OCI-M2 (cell line): ENCODE data around the gene PTPN14.
"Not testable (repeated sequence)": the region's sequence is repeated elsewhere in the genome, so short reads cannot be mapped to it uniquely, and the experiment has no call there.

Experiments
- DNase-seq: peaks from one replicate; lab custom pipeline; 2025; ENCODE audit not compliant: unreplicated experiment; lab: John Stamatoyannopoulos, UW

Gene PTPN14

DNA sequence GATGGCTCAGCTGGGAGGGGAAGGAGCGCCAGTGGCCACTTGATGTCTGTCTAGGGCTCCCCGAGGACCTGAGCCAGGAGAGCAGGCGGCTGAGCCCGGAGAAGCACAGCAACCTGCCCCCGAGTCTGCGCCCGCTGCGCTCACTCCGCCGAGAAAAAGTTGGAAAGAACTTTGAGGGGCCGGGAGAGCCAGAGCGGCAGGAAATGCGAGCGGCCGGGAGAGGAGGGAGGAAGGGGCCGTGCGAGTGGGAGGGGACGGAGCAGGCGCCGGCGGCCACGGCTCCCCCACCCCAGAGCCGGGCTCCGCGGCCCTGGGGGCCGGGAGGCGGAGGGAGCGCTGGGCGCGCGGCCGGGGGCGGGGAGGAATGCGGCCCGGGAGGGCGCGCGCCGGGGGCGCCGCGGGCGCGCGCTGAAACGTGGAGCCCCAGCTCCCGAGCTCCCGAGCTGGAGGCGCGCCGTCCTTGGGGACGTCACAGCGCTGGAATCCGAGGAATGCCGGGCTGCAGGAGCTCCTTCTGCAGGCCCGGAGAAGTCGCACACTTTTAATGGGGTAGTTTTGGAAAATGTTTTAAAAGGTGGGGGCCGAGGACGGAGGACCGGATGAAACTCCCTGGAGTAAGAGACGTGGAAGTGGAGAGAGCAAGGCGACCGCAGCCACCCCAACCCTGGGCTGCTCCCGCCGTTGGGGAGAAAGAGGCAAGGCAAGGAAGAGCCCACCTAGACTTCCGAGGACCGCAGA lies at the start of gene PTPN14:
Gene PTPN14 (minus strand): TSS at position 167 of the 738 bp plus-strand sequence. CDS start 86,799 bp downstream, outside the sequence.
- DNase-seq, result no peak

DNA sequence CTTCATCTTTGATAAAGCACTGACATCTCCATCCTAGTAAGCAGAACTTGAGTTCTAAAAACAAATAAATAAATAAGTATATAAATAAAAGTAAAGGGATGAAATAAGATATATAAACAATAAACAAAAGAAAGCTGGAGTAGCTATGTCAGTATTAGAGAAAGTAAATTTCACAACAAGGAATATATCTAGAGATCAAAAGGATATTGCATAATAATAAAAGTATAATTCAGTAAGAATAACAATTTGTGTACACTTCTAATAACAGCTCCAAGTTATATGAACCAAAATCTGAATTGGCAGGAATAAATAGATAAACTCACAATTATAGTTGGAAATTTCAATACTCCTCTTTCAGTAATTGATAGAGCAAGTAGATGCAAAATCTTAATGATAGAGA lies 41.8 kb upstream of the PTPN14 start:
- no peak for DNase-seq

- DNase-seq, result not testable (repeated sequence)
These were observed 40.5 kb upstream of the PTPN14 start for GRCh38 chr1:214591918-214592317.

DNA sequence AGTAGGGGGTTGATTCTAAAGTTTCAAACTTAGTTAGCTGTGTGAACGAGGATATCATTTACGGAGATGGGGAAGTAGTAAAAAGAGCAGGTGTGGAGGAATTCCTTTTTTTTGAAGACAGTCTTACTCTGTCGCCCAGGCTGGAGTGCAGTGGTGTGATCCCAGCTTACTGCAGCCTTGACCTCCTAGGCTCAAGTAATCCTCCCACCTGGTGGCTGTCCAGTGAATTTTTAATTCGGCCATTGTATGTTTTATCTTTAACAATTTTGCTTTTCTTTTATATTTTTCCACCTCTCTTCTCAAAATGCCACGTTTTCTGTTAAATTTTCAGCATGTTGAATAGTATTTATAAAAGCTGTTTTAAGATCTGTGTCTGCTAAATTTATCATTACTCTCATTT lies 39.3 kb upstream of the PTPN14 start:
- DNase-seq, result no peak

DNA sequence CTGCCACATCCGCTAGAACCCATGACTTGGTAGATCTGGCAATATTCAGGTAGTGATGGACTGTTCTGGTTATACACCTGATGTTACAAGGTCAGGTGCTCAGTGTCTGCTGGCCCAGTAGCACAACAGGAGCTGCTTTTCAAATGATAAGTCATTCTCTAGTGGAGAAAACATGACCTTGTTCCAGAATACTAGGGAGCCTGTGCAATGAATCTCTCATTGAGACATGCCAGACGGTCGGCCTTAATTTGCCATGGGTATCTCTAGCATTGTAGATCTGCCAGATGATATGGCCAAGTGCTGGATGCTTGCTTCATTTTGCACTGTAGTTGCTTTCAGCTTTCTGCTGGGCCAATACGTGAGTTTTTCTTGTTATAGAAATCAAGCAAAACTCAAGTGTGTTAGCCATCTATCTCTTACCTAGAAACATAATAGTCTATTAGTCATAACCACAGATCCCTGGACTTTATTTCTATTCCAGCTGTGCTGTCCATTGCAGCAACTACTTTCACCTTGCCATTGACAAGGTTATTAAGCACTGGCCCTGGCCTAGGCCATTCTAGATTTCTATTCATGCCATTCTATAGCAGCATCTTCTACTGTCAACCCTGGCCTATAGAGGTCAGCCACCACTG lies 37.7 kb upstream of the PTPN14 start:
- DNase-seq, result no peak

DNA sequence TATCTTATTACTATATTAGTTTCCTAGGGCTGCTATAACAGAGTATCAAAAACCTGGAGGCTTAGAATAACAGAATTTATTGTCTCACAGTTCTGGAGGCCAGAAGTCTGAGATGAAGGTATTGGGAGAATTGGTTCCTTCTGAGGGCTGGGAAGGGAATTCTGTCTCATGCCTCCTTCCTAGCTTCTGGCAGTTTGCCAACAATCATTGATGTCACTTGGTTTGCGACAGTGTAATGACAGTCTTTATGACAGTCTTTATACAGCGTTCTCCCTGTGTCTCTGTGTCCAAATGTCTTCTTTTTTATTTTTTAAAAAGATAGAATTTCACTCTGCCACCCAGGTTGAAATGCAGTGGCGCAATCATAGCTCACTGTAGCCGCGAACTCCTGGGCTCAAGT lies 35.8 kb upstream of the PTPN14 start:
- DNase-seq, result no peak

DNA sequence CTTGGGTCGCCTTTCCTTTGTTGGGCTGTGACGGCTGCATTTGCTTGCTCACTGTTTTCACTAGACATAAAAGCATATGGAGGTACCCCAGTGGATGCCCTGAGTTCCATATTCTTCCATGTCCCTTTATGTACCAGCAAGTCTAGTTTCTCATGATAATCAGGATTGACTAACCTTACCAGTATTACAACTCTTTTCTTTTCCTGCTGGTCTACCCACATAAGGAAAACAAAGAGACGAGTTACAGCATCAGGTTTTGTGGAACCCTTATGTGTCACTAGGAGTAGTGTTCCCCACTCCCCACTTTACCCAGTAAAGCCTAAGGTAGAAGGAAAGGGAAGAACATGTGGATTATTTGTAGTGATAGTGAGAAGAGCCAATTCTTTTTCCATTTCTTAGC lies 35.2 kb upstream of the PTPN14 start:
- no peak for DNase-seq

DNA sequence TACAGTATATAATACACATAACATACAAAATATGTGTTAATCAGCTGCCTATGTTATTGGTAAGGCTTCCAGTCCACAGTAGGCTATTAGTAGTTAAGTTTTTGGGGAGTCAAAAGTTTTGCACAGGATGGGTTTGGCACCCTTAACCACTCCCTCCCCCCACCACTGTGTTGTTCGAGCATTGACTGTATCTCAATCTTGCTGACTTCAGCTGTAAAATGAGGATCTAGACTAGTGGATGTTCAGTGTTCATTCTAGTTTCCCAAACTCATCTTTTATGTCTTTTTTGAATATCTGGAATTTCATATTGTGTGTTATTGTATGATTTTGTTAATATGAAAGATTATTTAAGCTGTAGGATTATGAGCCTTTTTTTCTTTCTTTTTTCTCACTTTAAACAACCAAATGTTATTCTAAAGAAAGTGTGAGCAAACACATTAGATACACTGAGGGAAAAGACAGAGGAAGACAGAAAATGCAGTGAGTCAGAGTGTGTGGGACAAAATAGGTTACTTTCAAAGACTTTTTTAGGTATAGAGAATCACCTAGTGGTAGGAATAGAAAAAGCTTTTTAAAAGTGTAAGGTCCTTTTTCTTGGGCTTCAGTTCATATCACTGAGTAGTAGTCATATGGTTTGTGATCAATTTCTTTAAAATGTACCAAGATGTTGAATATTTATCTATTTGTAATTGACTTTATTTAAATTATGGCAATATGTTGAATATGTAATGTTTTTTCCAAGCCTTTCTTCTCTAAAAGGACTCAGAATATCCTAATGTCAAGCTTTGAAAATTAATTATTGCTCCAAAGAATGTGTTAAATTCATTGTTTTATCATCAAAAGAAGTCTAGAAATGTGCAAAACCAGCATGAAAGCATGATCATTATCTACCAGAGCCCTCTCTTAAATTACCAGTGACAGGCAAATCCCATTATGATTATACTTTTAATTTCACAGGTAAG lies 33.7 kb upstream of the PTPN14 start:
- DNase-seq, result no peak

- DNase-seq, result no peak
These were observed 32.6 kb upstream of the PTPN14 start for GRCh38 chr1:214583824-214584554.

- DNase-seq, result no peak
These were observed 31.7 kb upstream of the PTPN14 start for GRCh38 chr1:214583113-214583512.

GRCh38 chr1:214582289-214582891 lies 31.0 kb upstream of the PTPN14 start:
- DNase-seq, result no peak

DNA sequence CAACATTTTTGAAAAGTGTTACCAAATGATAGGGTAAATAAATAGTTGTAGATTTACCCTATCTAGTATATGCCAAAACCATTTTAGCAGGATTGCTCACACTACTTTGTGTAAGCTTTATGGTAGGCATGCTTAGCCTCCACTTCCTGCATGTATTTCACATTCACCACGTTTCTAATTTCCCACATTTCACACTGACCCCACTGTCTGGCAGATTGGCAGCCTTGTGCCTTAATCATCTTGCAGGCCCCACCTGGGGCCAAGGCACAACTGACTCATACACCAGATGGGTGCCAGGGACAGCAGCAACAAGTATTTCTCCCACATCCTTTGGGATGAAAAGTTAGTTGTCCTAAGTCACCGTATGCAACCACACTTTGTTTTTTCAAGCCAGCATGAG lies 30.4 kb upstream of the PTPN14 start:
- DNase-seq, result no peak

DNA sequence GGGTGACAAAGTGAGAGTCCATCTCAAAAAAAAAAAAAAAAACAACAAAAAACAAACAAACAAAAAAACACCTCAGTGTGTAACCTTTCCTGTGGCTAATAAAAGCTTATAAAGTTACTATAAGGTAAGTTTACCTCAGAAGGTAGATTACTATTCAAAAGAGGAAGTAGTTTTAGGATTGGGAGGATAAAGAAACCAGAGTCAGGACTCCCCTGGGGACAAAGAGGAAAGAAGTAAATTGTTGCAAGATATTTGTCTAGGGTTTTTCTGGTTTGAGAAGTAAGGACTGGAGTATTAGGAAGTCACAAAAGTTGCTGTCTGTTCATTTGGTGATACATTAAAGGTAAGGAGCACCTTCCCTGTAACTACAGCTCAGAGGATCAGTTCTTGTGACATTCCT lies 27.8 kb upstream of the PTPN14 start:
- no peak for DNase-seq

DNA sequence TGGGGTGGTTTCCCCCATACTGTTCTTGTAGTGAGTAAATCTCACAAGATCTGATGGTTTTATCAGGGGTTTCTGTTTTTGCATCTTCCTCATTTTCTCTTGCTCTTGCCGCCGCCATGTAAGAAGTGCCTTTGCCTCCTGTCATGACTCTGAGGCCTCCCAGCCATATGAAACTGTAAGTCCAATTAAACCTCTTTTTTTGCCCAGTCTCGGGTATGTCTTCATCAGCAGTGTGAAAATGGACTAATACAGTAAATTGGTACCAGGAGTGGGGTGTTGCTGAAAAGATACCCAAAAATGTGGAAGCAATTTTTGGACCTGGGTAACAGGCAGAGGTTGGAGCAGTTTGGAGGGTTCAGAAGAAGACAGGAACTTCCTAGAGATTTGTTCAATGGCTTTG lies 24.7 kb upstream of the PTPN14 start:
- not testable (repeated sequence) for DNase-seq

GRCh38 chr1:214574598-214575411 lies 23.4 kb upstream of the PTPN14 start:
- no peak for DNase-seq

- DNase-seq, result no peak
These were observed 22.2 kb upstream of the PTPN14 start for GRCh38 chr1:214573386-214574318.

DNA sequence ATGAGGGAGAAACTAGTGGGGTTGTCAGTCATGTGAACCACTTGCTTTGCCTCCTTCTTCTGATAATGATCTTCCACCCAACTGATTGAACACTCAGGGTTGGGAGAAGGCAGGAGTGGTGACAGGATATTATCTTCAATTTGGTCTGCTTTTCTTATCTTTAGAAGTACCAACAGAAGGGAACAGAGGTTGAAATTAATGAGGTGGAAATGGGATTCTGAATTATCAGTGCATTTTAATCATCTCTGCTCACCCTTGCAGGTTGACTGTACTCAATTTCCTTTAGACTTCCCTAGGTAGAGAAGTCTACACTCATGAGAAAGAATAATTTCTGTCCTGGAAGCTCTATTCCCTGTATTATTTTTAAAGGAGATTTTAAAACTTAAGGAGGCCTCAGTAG lies 19.9 kb upstream of the PTPN14 start:
- DNase-seq, result no peak

GRCh38 chr1:214570442-214570841 lies 19.0 kb upstream of the PTPN14 start:
- no peak for DNase-seq
